Anterior cingulate cortex (tissue), 58 donors: ENCODE results near the gene CORO7.

Experiments
- DNase-seq, 58 donors: peaks; one replicate each; lab custom pipeline; 2025; lab: John Stamatoyannopoulos, UW

The CORO7 gene

GRCh38 chr16:4426722-4427372 is 10.5 kb upstream of the CORO7 start:
- no peak for DNase-seq

GRCh38 chr16:4426021-4426684 is 9.8 kb upstream of the CORO7 start:
- no peak for DNase-seq

GRCh38 chr16:4425378-4426020 is 9.1 kb upstream of the CORO7 start, which contains the start of gene DNAJA3:
TSS of gene DNAJA3 (plus strand) at chr16:4425868. CDS start at chr16:4425882, 14 bp downstream.
- DNase-seq, result peak; percentile 72 to 99 (median 90)

- DNase-seq, result no peak
These were observed 4.2 kb upstream of the CORO7 start for GRCh38 chr16:4420505-4421105.

- DNase-seq, result no peak
These were observed 3.1 kb upstream of the CORO7 start for GRCh38 chr16:4419402-4419959.

- peak in 46 of 58 donors; percentile 15 to 75 (median 44) for DNase-seq
These were observed 727 bp downstream of the CORO7 start for GRCh38 chr16:4415538-4416199.

- DNase-seq, result no peak
These were observed 2.0 kb downstream of the CORO7 start for GRCh38 chr16:4414187-4414917.

- DNase-seq, result no peak
These were observed 3.5 kb downstream of the CORO7 start for GRCh38 chr16:4412854-4413253.

GRCh38 chr16:4412159-4412558 is 4.2 kb downstream of the CORO7 start:
- DNase-seq, result peak in 1 of 58 donors; percentile 45

GRCh38 chr16:4411684-4412083 is 4.7 kb downstream of the CORO7 start:
- peak; percentile 35 to 97 (median 86) for DNase-seq

GRCh38 chr16:4410335-4411075 is 5.9 kb downstream of the CORO7 start:
- peak in 43 of 58 donors; percentile 10 to 81 (median 49) for DNase-seq

- DNase-seq, result peak in 17 of 58 donors; percentile 7 to 59 (median 34)
These were observed 7.1 kb downstream of the CORO7 start for GRCh38 chr16:4409081-4409932.

GRCh38 chr16:4408323-4408690 is 8.1 kb downstream of the CORO7 start:
- DNase-seq, result no peak

GRCh38 chr16:4407543-4408322 is 8.7 kb downstream of the CORO7 start:
- DNase-seq, result no peak

GRCh38 chr16:4404967-4405696 is 11.3 kb downstream of the CORO7 start:
- no peak for DNase-seq

- peak in 14 of 58 donors; percentile 10 to 44 (median 21) for DNase-seq
These were observed 12.0 kb downstream of the CORO7 start for GRCh38 chr16:4404247-4404966.
